ENCODE measurements around the gene NFATC2.
"Not testable (repeated sequence)": the region's sequence is repeated elsewhere in the genome, so short reads cannot be mapped to it uniquely, and the experiment has no call there.

Gene NFATC2

DNA sequence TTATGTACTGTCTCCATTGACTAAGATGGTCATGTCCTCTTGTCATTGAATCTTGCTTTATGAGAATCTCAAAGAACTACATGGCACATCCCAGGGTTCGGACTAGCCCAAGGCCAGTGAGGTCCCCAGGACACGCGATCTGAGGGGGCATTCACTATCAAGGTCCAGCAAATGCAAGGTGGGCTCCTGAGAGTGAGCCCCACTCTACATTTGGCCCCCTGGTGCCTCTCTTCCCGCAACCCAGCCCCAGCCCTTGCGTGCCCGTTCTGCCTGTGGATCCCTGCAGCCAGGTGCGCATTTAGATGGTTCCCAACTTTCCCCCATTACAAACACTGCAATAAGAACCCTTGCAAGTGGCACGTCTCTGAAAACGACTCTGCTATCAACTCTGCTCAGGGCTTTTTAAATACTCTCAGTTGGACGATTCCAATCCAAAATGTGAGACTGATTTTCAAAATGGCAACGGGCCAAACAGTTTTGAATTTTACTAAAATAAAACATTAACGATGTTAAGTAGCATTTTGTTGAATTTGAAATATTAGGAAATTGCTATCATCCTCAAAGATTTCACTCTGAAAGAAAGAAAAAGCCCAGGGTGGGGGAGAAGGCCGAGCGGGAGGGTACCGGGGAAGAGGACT is 59.6 kb downstream of the NFATC2 start:
- H3K4me3 ChIP-seq (ENCODE audit: low read depth, low read length): no peak overlapping the region
- no peak for TF ChIP-seq CTCF (IDR thresholded peaks at IDR 0.05; ENCODE audit: borderline replicate concordance, insufficient read depth, low read depth, low read length)

DNA sequence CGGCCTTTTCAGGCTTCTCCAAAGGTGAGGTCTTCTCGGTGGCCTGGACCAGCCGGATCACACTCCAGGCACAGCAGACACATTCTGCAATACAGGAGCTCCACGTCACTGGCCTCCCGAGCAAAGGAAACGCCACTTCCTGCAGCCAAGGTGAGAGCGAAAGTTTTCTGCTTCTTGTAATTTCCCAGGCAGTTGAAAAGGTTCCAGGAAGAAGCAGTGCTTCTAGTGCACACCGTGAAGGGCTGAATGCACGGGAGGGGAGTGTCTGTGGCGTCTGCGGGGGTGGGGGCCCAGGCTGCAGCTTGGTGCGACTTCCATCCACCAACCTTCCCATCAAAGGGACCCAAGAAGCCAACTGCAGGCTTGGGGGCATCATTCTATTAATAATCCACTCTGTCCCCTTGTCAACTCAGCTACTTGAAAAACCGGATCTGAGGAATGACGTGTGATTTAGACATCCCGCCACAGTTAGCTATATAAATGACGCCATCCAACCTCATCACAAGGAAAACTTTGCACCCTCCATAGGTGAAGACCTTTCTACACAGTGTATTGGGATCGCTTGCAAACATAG is 61.1 kb downstream of the NFATC2 start:
- no peak for TF ChIP-seq CTCF (IDR thresholded peaks at IDR 0.05; ENCODE audit: borderline replicate concordance, insufficient read depth, low read depth, low read length)
- no peak overlapping the region for H3K4me3 ChIP-seq (ENCODE audit: low read depth, low read length)

DNA sequence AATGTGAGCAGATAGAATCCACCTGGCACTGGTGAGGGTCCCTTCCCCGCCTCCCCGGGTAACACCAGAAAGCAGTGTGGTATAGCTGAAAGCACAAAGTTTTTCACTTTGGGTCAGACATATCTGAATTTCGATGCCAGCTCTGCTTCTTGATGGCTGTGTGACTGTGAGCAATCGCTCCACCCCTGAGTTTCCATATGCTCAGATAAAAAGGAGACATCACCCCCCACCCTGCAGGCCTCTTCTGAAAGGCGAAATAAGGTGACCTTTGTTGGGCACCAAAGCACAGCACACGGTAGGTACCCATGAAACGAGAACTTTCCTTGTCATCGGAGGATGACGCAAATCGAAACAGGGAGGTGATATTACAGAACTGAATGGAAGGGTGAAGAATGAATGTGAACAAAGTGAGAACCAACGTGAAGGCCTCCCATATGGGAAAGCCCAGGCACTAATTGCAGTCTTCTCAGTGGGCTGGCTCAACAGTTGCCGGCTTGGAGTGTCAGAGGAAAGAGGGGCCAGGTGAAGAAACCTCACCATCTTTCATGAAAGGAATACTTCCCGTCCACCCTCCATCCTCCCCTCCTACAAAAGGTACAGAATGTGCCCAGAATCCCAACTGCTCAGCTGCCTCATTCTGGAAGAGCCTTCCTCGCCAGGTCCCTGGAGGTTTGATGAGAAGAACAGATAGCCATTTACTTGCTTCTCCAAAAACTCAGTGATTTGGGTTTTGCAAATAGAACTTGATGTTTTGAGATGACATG is 61.8 kb downstream of the NFATC2 start:
- no peak for TF ChIP-seq CTCF (IDR thresholded peaks at IDR 0.05; ENCODE audit: borderline replicate concordance, insufficient read depth, low read depth, low read length)
- no peak overlapping the region for H3K4me3 ChIP-seq (ENCODE audit: low read depth, low read length)

DNA sequence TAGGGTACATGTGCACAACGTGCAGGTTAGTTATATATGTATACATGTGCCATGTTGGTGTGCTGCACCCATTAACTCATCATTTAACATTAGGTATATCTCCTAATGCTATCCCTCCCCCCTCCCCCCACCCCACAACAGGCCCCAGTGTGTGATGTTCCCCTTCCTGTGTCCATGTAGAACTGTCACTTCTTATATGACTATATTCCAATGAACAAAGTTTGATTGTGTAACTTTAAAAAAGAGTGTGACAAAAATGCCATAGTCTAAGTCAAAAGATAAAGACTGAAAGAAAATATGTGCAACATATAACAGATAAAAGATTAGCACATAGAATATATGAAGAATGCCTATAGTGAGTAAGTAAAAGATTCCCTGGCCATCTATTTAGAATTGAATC is 66.4 kb downstream of the NFATC2 start:
- H3K4me3 ChIP-seq (ENCODE audit: low read depth, low read length): not testable (repeated sequence)

- no peak overlapping the region for H3K4me3 ChIP-seq (ENCODE audit: low read depth, low read length)
- no peak for TF ChIP-seq CTCF (IDR thresholded peaks at IDR 0.05; ENCODE audit: borderline replicate concordance, insufficient read depth, low read depth, low read length)
Measured at GRCh38 chr20:51473771-51474170, 68.7 kb downstream of the NFATC2 start.

DNA sequence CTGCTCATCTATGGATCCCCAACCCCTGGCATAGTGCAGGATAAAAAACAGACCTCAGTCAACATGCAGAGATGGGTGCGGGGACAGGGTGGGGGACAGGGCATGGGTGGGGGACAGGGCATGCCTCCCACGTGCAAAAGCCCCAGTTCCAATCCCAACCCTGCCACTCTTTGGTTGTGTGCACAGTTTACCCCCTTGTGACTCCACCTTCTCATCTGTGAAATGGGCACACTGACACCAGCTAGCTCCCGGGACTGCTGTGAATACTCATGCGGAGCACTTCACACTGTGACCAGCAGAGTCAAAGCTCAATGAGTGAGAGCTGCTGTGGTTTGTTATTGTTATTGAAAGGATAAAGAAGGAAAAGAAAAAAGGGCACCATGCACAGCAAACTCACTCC is 69.3 kb downstream of the NFATC2 start:
- no peak for TF ChIP-seq CTCF (IDR thresholded peaks at IDR 0.05; ENCODE audit: borderline replicate concordance, insufficient read depth, low read depth, low read length)
- no peak overlapping the region for H3K4me3 ChIP-seq (ENCODE audit: low read depth, low read length)

DNA sequence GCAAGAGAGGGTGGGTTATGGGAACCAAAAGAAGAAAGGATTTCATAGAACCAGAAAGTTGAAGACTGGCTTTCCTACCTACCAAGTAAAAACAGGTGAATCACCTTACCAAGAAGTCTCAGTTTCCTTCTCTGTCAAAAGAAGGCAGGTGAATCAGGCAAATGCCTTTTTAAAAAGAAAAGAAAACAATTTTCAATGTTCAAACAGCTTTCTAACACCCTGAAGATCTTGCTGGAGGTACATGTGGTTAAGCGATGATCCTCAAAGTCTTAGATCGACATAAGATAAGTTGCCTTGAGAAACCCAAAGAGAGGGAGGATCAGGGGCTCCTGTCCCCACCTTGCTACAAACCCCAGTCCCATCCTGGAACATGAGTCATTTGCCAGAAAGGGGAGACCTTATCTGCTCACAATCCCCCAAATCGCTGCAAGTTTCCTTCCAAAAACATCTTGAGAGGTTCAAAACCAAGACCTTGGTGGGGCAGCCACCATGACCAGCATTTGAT is 71.6 kb downstream of the NFATC2 start:
- TF ChIP-seq CTCF (IDR thresholded peaks at IDR 0.05; ENCODE audit: borderline replicate concordance, insufficient read depth, low read depth, low read length): no peak
- no peak overlapping the region for H3K4me3 ChIP-seq (ENCODE audit: low read depth, low read length)

Data from GM12875 (cell line).